Left cardiac atrium (tissue), 4 donors: ENCODE results near the gene LGALS4. TPM values are rescaled to one million over a fixed set of nuclear protein-coding genes. Genes with fewer than 3 reads are reported as not detected.
"Not testable (repeated sequence)": the region's sequence is repeated elsewhere in the genome, so short reads cannot be mapped to it uniquely, and the experiment has no call there.

ENCODE experiments used
- ATAC-seq, 2 donors: fragments of 200-7000 bp; cut with Tn5 transposase; one replicate each; pipeline ENCODE4 v1.9.1; 2020; ENCODE audit warnings: mild to moderate bottlenecking in 2 of 2, moderate library complexity in 2 of 2
- DNase-seq: peaks from one replicate; pipeline ENCODE4 v3.0.0-alpha.2; 2020
- intact Hi-C, 2 donors: fragments of 100-400 bp; cut with DNase I; formaldehyde crosslinking; loops; one replicate each; pipeline versions ENCODE4 v1.14.1 to v1.15.1; 2022 to 2023
- total RNA-seq, 2 donors: library from RNA; stranded (reverse); fragmentation: NEBNext Ultra II Directional; extraction: Animal tissue kit (Norgen Biotek cat#: 25700); gene quantifications; one replicate each; pipeline ENCODE4 v1.2.1, GENCODE V29; 2021
- donor health status: DM: no; HTN: yes; CAD: no.
- donor health status: DM: no; HTN: yes; CAD: no; lungs with severe emphysema.
- donor health status: DM: yes; HTN: yes; CAD: no.
- donor health status: Dilated cardiomyopathy.

LGALS4 gene
- total RNA-seq, 2 donors from 2014 or later, result 0.85 to 1.4 TPM

GRCh38 chr19:38785187-38785699, 27.5 kb downstream of the LGALS4 start:
- intact Hi-C loops, result no loop called here
- ATAC-seq (no peak), DNase-seq (no peak)

- ATAC-seq (no peak), DNase-seq (no peak)
- intact Hi-C loops, result no loop called here
Measured at GRCh38 chr19:38784224-38784623, 28.5 kb downstream of the LGALS4 start.

GRCh38 chr19:38782212-38782611, 30.5 kb downstream of the LGALS4 start:
- ATAC-seq, intact Hi-C loops, DNase-seq: not testable (repeated sequence)

GRCh38 chr19:38781058-38781457, 31.7 kb downstream of the LGALS4 start:
- DNase-seq (no peak), ATAC-seq (peak; percentile 30 to 80)
- intact Hi-C loops, result no loop called here

GRCh38 chr19:38780443-38780842, 32.3 kb downstream of the LGALS4 start:
- ATAC-seq, result no peak
- DNase-seq, result no peak
- intact Hi-C loops, result no loop called here

- DNase-seq (no peak), ATAC-seq (no peak)
- intact Hi-C loops, result no loop called here
Measured at GRCh38 chr19:38778733-38779132, 34.0 kb downstream of the LGALS4 start.

GRCh38 chr19:38774181-38774950, 38.4 kb downstream of the LGALS4 start:
- DNase-seq (no peak), ATAC-seq (no peak)
- intact Hi-C loops, result no loop called here

- ATAC-seq, result no peak
- intact Hi-C loops, result no loop called here
- DNase-seq, result no peak
Measured at GRCh38 chr19:38773469-38774177, 39.1 kb downstream of the LGALS4 start, which contains the start of gene LGALS7. LGALS7 (minus strand) TSS chr19:38773517; CDS start chr19:38773492, 25 bp downstream.

GRCh38 chr19:38771569-38771968, 41.2 kb downstream of the LGALS4 start:
- peak in 1 of 2 donors; percentile 1 for ATAC-seq
- DNase-seq, intact Hi-C loops: not testable (repeated sequence)

- intact Hi-C loops, DNase-seq: not testable (repeated sequence)
- ATAC-seq, result peak; percentile 92 to 95
Measured at GRCh38 chr19:38770949-38771275, 41.8 kb downstream of the LGALS4 start.

GRCh38 chr19:38770228-38770948, 42.4 kb downstream of the LGALS4 start:
- DNase-seq, intact Hi-C loops: not testable (repeated sequence)
- ATAC-seq, result peak; percentile 16 to 50

GRCh38 chr19:38769635-38770211, 43.0 kb downstream of the LGALS4 start:
- intact Hi-C loops, result no loop called here

GRCh38 chr19:38766276-38767047, 46.3 kb downstream of the LGALS4 start:
- no peak for ATAC-seq

More at GRCh38 chr19:38769635-38770211, 43.0 kb downstream of the LGALS4 start:
- DNase-seq (peak; percentile 95), ATAC-seq (peak; percentile 87 to 91)

GRCh38 chr19:38765214-38765613, 47.5 kb downstream of the LGALS4 start:
- ATAC-seq (no peak), DNase-seq (no peak)
- intact Hi-C loops, result no loop called here

More at GRCh38 chr19:38766276-38767047, 46.3 kb downstream of the LGALS4 start:
- intact Hi-C loops, result no loop called here
- no peak for DNase-seq

GRCh38 chr19:38763795-38764220, 48.9 kb downstream of the LGALS4 start:
- no peak for ATAC-seq
- no peak for DNase-seq
- intact Hi-C loops, result no loop called here

GRCh38 chr19:38761884-38762389, 50.8 kb downstream of the LGALS4 start:
- intact Hi-C loops, DNase-seq, ATAC-seq: not testable (repeated sequence)

GRCh38 chr19:38760805-38761517, 51.8 kb downstream of the LGALS4 start:
- ATAC-seq, DNase-seq, intact Hi-C loops: not testable (repeated sequence)
